Uterus (tissue), 2 donors: ENCODE measurements around the gene BRIX1.

ENCODE experiments used
- POLR2A ChIP-seq, 2 donors: fragments of 450-650 bp; IDR thresholded peaks; one replicate each; pipeline ENCODE4 v1.6.1; 2016; ENCODE audit warnings: antibody characterized with exemption in 2 of 2, mild to moderate bottlenecking in 1 of 2, moderate library complexity in 1 of 2
- TF ChIP-seq, protein P1 (sequence below), 4 experiments: fragments of 200-600 bp in 2 of 4; fragments of 450-650 bp in 2 of 4; sonication (generic) in 2 of 4; IDR thresholded peaks; one replicate each; pipeline ENCODE4 v1.5.1; 2016 to 2019; ENCODE audit warnings: antibody characterized with exemption in 4 of 4, mild to moderate bottlenecking in 2 of 4, moderate library complexity in 1 of 4

DNA sequence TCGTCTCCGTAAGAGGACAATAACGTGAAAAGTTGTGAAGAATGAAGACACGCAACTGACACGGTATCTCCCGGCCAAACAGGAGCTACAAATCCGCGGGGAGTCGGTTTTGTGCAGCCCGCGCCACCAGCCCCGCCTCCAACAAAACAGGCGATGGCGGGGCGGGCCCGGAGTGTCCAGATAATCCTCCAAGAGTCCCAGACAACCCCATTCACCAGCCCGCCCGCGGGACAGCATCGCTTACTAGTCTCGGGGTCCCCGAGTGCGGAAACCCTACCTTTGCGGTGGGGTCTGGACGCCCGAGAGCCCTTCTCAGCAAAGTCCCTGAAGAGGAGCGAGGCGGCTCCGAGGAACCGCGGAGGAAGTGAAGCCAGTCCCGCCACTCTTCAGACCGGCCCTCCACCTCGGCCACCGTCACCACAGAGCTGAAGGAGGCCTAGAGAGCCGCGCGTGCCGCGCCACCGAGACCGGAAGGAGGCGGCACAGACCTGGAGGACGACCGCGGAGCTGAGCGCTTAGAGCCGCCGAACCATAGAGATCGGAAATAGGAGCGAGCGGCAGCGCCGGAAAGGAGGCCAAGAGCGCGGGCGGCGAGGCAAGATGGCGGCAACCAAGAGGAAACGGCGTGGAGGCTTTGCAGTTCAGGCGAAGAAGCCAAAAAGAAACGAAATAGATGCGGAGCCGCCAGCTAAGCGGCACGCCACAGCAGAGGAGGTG lies at the start of gene BRIX1, which contains the start of gene RAD1:
- TF ChIP-seq, protein P1, sequence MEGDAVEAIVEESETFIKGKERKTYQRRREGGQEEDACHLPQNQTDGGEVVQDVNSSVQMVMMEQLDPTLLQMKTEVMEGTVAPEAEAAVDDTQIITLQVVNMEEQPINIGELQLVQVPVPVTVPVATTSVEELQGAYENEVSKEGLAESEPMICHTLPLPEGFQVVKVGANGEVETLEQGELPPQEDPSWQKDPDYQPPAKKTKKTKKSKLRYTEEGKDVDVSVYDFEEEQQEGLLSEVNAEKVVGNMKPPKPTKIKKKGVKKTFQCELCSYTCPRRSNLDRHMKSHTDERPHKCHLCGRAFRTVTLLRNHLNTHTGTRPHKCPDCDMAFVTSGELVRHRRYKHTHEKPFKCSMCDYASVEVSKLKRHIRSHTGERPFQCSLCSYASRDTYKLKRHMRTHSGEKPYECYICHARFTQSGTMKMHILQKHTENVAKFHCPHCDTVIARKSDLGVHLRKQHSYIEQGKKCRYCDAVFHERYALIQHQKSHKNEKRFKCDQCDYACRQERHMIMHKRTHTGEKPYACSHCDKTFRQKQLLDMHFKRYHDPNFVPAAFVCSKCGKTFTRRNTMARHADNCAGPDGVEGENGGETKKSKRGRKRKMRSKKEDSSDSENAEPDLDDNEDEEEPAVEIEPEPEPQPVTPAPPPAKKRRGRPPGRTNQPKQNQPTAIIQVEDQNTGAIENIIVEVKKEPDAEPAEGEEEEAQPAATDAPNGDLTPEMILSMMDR (IDR thresholded peaks at IDR 0.05) = peak; percentile 30 to 58 (median 50)
- peak; percentile 49 to 62 for TF ChIP-seq POLR2A (IDR thresholded peaks at IDR 0.05)
